GM12878 (cell line): Measurements from ENCODE around the gene PGM5. TPM values are rescaled to one million over a fixed set of nuclear protein-coding genes. Genes with fewer than 3 reads are reported as not detected.

ENCODE experiments used
- ATAC-seq: fragments of 200-7000 bp; cut with Tn5 transposase; 3 replicates; pipeline ENCODE4 v1.9.1; 2020; ENCODE audit warnings: mild to moderate bottlenecking, moderate library complexity
- BruUV-seq: library from RNA; stranded (reverse); fragments of 400-500 nt; replicated peaks from 2 replicates; lab custom pipeline; 2021; lab: Mats Ljungman, UMichigan
- CTCF ChIA-PET: fragments of 300-600 bp; sonication (Branson Sonifier 250); formaldehyde crosslinking; extraction: SDS; loops from one replicate; lab custom pipeline; 2021; ENCODE audit warnings: inconsistent platforms; lab: Yijun Ruan, JAX
- POLR2A ChIA-PET: fragments of 350-600 bp; formaldehyde crosslinking; extraction: SDS; loops from one replicate; lab custom pipeline; 2021; ENCODE audit warnings: inconsistent platforms; lab: Charles Lee
- RAD21 ChIA-PET: fragments of 300-600 bp; sonication (Branson Sonifier 250); formaldehyde crosslinking; loops from one replicate; lab custom pipeline; 2023; ENCODE audit warnings: antibody characterized with exemption; ENCODE audit not compliant: unreplicated experiment; lab: Charles Lee
- SMC1A ChIA-PET: fragments of 300-600 bp; sonication (Branson Sonifier 250); formaldehyde crosslinking; loops from one replicate; lab custom pipeline; 2023; ENCODE audit not compliant: unreplicated experiment, uncharacterized antibody; lab: Charles Lee
- DNase-seq: peaks from one replicate; pipeline ENCODE4 v3.0.0-alpha.2; 2011; ENCODE audit warnings: low read depth, low spot score
- FAIRE-seq: peaks from 3 replicates; lab custom pipeline; 2011; peaks lifted over from hg19 to GRCh38; lab: Jason Lieb, UNC
- H2AFZ ChIP-seq: 2 replicates; pipeline ENCODE4 v1.6.0; 2011; ENCODE audit warnings: low read depth, low read length, control low read depth; ENCODE audit not compliant: control insufficient read depth
- H3K27ac ChIP-seq: 2 replicates; pipeline ENCODE4 v1.5.1; 2011; ENCODE audit warnings: control low read depth; ENCODE audit not compliant: control insufficient read depth, insufficient read depth
- H3K27me3 ChIP-seq, 2 experiments: replicated peaks in 1 of 2; 2 replicates each; pipeline versions ENCODE4 v1.6.0 to v1.6.1; 2011; ENCODE audit warnings: low read length in 1 of 2; ENCODE audit not compliant: control insufficient read depth in 2 of 2, insufficient read depth in 2 of 2
- H3K36me3 ChIP-seq, 2 experiments: 2 replicates each; pipeline ENCODE4 v1.5.1; 2011; ENCODE audit warnings: low read length in 1 of 2; ENCODE audit not compliant: control insufficient read depth in 2 of 2, insufficient read depth in 2 of 2
- H3K4me1 ChIP-seq: 2 replicates; pipeline ENCODE4 v1.6.1; 2011; ENCODE audit warnings: mild to moderate bottlenecking, low read length, moderate library complexity, mixed read lengths; ENCODE audit not compliant: control insufficient read depth, insufficient read depth
- H3K4me2 ChIP-seq: 2 replicates; pipeline ENCODE4 v1.6.0; 2011; ENCODE audit warnings: control low read depth; ENCODE audit not compliant: control insufficient read depth, insufficient read depth
- H3K4me3 ChIP-seq: fragments of 200-600 bp; sonication (generic); 2 replicates; pipeline ENCODE4 v1.5.1; 2016
- H3K79me2 ChIP-seq: 2 replicates; pipeline ENCODE4 v1.6.0; 2011; ENCODE audit warnings: low read length; ENCODE audit not compliant: control insufficient read depth, insufficient read depth
- H3K9ac ChIP-seq: 2 replicates; pipeline ENCODE4 v1.8.0; 2011; ENCODE audit warnings: low read length, control low read depth, mixed read lengths; ENCODE audit not compliant: control insufficient read depth, insufficient read depth
- H3K9me3 ChIP-seq: replicated peaks from 3 replicates; pipeline ENCODE4 v1.5.1; 2011; ENCODE audit warnings: mild to moderate bottlenecking, low read length; ENCODE audit not compliant: control insufficient read depth, insufficient read depth
- H4K20me1 ChIP-seq: 2 replicates; pipeline ENCODE4 v1.6.0; 2011; ENCODE audit not compliant: control insufficient read depth, insufficient read depth
- BHLHE40 ChIP-seq, 2 experiments: fragments of 450-650 bp in 1 of 2; IDR thresholded peaks; 2 replicates each; pipeline ENCODE4 v1.6.1; 2011 to 2017; ENCODE audit warnings: low read depth in 2 of 2, borderline replicate concordance in 1 of 2, improper control_type of control experiment in 1 of 2, low read length in 1 of 2, mild to moderate bottlenecking in 1 of 2
- CHD4 ChIP-seq: fragments of 200-600 bp; sonication (generic); IDR thresholded peaks from 2 replicates; pipeline ENCODE4 v1.6.1; 2016; ENCODE audit warnings: mild to moderate bottlenecking
- CREB1 ChIP-seq: IDR thresholded peaks from 2 replicates; pipeline ENCODE4 v1.6.1; 2012; ENCODE audit warnings: low read depth, mild to moderate bottlenecking, inconsistent platforms
- EP300 ChIP-seq, 2 experiments: fragments of 150-350 bp in 1 of 2; IDR thresholded peaks; 2 replicates each; pipeline ENCODE4 v1.6.1; 2011 to 2012; ENCODE audit warnings: low read depth in 2 of 2, low read length in 2 of 2, borderline replicate concordance in 1 of 2, improper control_type of control experiment in 1 of 2, inconsistent platforms in 1 of 2; ENCODE audit not compliant: control insufficient read depth in 1 of 2
- ETV6 ChIP-seq, 2 experiments: fragments of 450-650 bp in 1 of 2; IDR thresholded peaks in 1 of 2; conservative IDR thresholded peaks in 1 of 2; 2 replicates each; pipeline ENCODE4 v1.6.1; 2014; ENCODE audit warnings: antibody characterized with exemption in 1 of 2, borderline replicate concordance in 1 of 2, low read depth in 1 of 2, mild to moderate bottlenecking in 1 of 2, moderate library complexity in 1 of 2
- HSF1 ChIP-seq: fragments of 150-350 bp; IDR thresholded peaks from 2 replicates; pipeline ENCODE4 v1.6.1; 2014; ENCODE audit warnings: mild to moderate bottlenecking, low read depth, low read length
- LARP7 ChIP-seq: fragments of 450-650 bp; IDR thresholded peaks from 2 replicates; pipeline ENCODE4 v1.6.1; 2017; ENCODE audit warnings: mild to moderate bottlenecking
- MEF2B ChIP-seq: fragments of 450-650 bp; IDR thresholded peaks from 2 replicates; pipeline ENCODE4 v1.6.1; 2018; ENCODE audit warnings: mild to moderate bottlenecking, moderate library complexity; ENCODE audit not compliant: partially characterized antibody, poor library complexity, severe bottlenecking
- NFXL1 ChIP-seq: fragments of 450-650 bp; IDR thresholded peaks from 2 replicates; pipeline ENCODE4 v1.6.1; 2017; ENCODE audit warnings: antibody characterized with exemption, mild to moderate bottlenecking, borderline replicate concordance
- RELB ChIP-seq: fragments of 450-650 bp; IDR thresholded peaks from 2 replicates; pipeline ENCODE4 v1.6.1; 2017; ENCODE audit warnings: low read depth, mild to moderate bottlenecking, moderate library complexity
- SMAD1 ChIP-seq: fragments of 450-650 bp; IDR thresholded peaks from 2 replicates; pipeline ENCODE4 v1.6.1; 2018; ENCODE audit warnings: mild to moderate bottlenecking, low read depth; ENCODE audit not compliant: partially characterized antibody
- SMC3 ChIP-seq: IDR thresholded peaks from 2 replicates; pipeline ENCODE4 v1.6.1; 2011; ENCODE audit warnings: low read length, improper control_type of control experiment, borderline replicate concordance
- SPI1 ChIP-seq: IDR thresholded peaks from 2 replicates; pipeline ENCODE4 v1.6.1; 2011; ENCODE audit warnings: low read depth, mild to moderate bottlenecking, low read length, moderate library complexity, borderline replicate concordance; ENCODE audit not compliant: insufficient read depth
- TARDBP ChIP-seq: IDR thresholded peaks from 2 replicates; pipeline ENCODE4 v1.6.1; 2016; ENCODE audit warnings: borderline replicate concordance
- TCF12 ChIP-seq: IDR thresholded peaks from 2 replicates; pipeline ENCODE4 v1.6.1; 2011; ENCODE audit warnings: low read depth, mild to moderate bottlenecking, low read length
- ZBED1 ChIP-seq: IDR thresholded peaks from 2 replicates; pipeline ENCODE4 v1.6.1; 2016; ENCODE audit warnings: borderline replicate concordance
- in situ Hi-C: fragments of 300-500 bp; cut with MboI; formaldehyde crosslinking; loops from 9 replicates; pipeline ENCODE4 v1.14.3; 2018; ENCODE audit warnings: mixed read lengths
- intact Hi-C: fragments of 100-400 bp; cut with micrococcal nuclease; formaldehyde crosslinking; loops from one replicate; pipeline ENCODE4 v1.14.2; 2022; ENCODE audit not compliant: unreplicated experiment
- polyA plus RNA-seq, 11 experiments: library from polyadenylated mRNA; depleted of rRNA in 4 of 11; unstranded in 6 of 11; stranded (reverse) in 5 of 11; fragments of >200 nt; fragmentation: Nextera tagmentation in 4 of 11; fragmentation: Illumina TruSeq in 1 of 11; extraction: Ambion mirVana in 4 of 11; extraction: Trizol in 1 of 11; gene quantifications; 1 replicate in 1 of 11; 2 replicates in 10 of 11; pipeline versions ENCODE4 v1.2.1 to v1.2.3, GENCODE V29; 2011 to 2016; ENCODE audit warnings: inconsistent platforms in 2 of 11, missing spikeins in 2 of 11, low read depth in 1 of 11
- total RNA-seq, 4 experiments: library from RNA; depleted of rRNA in 3 of 4; stranded (reverse); fragments of >200 nt in 3 of 4; fragmentation: Illumina TruSeq in 1 of 4; extraction: Trizol in 1 of 4; gene quantifications; 2 replicates each; pipeline versions ENCODE4 v1.2.1 to v1.2.3, GENCODE V29; 2013 to 2021

Gene PGM5
- total and polyA plus RNA-seq, 10 of the 15 experiments (the other 5 are each of a cell fraction or from before 2014, with no cell fraction given): 0.28 to 0.73 TPM; not detected in 8

GRCh38 chr9:68508547-68508946, 152.1 kb downstream of the PGM5 start (continued):
- TF ChIP-seq HSF1: no peak
- TF ChIP-seq SMAD1: no peak
- TF ChIP-seq ZBED1: no peak
- TF ChIP-seq RELB: no peak
- no peak for TF ChIP-seq BHLHE40 (IDR thresholded peaks at IDR 0.05; ENCODE audit: borderline replicate concordance in 1 of 2, low read depth in 2 of 2, low read length in 1 of 2)
- TF ChIP-seq EP300 (IDR thresholded peaks at IDR 0.05; ENCODE audit: borderline replicate concordance in 1 of 2, control insufficient read depth in 1 of 2, low read depth in 2 of 2, low read length in 2 of 2): no peak
- no peak for TF ChIP-seq CHD4

GRCh38 chr9:68509689-68510088, 153.3 kb downstream of the PGM5 start:
- ChIA-PET RAD21 (no interaction called here), CTCF (interaction anchor here (1.3 to 1.4 kb wide), 2 partner anchors 50 to 64 kb away, joined by 3 to 6 read pairs; no protein-coding TSS in a partner anchor), POLR2A (no interaction called here), SMC1A (interaction anchor here (1.1 kb wide), 1 partner anchor 52 kb away, joined by 3 read pairs; no protein-coding TSS in a partner anchor)
- no peak for ATAC-seq
- in situ Hi-C loops: loop anchor here (5.0 kb wide), 1 partner anchor 53 kb away; no protein-coding TSS in a partner anchor
- Histone ChIP-seq H3K27me3 (no peaks in the 10 kb centered on the region; a peak in 1 of 4 replicates), H4K20me1 (no peaks in the 10 kb centered on the region), H3K27ac (no peak overlapping the region), H2AFZ (no peak overlapping the region), H3K4me3 (no peak overlapping the region), H3K79me2 (no peaks in the 10 kb centered on the region), H3K4me2 (no peak overlapping the region), H3K36me3 (no peaks in the 10 kb centered on the region), H3K4me1 (peaks cover 3% of the 10 kb centered on the region; the same call in 1 of the 2 replicates), H3K9me3 (no peaks in the 10 kb centered on the region), H3K9ac (no peak overlapping the region)
- BruUV-seq: no TSS peak
- no peak for FAIRE-seq
- DNase-seq: no peak
- intact Hi-C loops: loop anchor here (5.0 kb wide), 1 partner anchor 58 kb away; no protein-coding TSS in a partner anchor
- TF ChIP-seq NFXL1 (no peak), ETV6 (conservative IDR thresholded peaks at IDR 0.05 in 1 of 2, IDR thresholded peaks at IDR 0.05 in 1 of 2; ENCODE audit: borderline replicate concordance in 1 of 2, low read depth in 1 of 2) (no peak), LARP7 (no peak), MEF2B (no peak), CREB1 (no peak), TARDBP (no peak), SMAD1 (no peak), SPI1 (no peak), TCF12 (no peak), SMC3 (no peak)
